ENCODE data around the gene WDR12. TPM values are rescaled to one million over a fixed set of nuclear protein-coding genes. Genes with fewer than 3 reads are reported as not detected.

The WDR12 gene
- total and polyA plus RNA-seq, 7 experiments from 2014 or later = 16.8 to 50.4 (median 18.7) TPM

GRCh38 chr2:202944408-202944807 is 32.9 kb upstream of the WDR12 start:
- Mint-ChIP-seq H3K4me3 (no peak overlapping the region), H3K4me1 (peaks cover 0 to 7% (median 0%) of the 10 kb centered on the region in 7 donors), H3K9me3 (peaks cover 1 to 42% (median 11%) of the 10 kb centered on the region in 11 donors), H3K36me3 (peaks cover 12 to 63% (median 55%) of the 10 kb centered on the region in 5 donors), H3K27me3 (no peaks in the 10 kb centered on the region), H3K27ac (no peak overlapping the region)
- intact Hi-C loops (cut with micrococcal nuclease) = no loop called here
- Histone ChIP-seq H3K27me3 (ENCODE audit: control insufficient read depth in 2 of 2, insufficient read depth in 2 of 2, low read length in 2 of 2) (no peaks in the 10 kb centered on the region), H3K36me3 (ENCODE audit: control insufficient read depth in 2 of 3, insufficient read depth in 3 of 3, low read length in 3 of 3) (peaks cover 7 to 10% (median 9%) of the 10 kb centered on the region in 3 experiments), H3K9me3 (ENCODE audit: control insufficient read depth in 2 of 3, low read length in 3 of 3) (no peaks in the 10 kb centered on the region), H3K4me3 (ENCODE audit: low read length) (no peak overlapping the region), H3K27ac (ENCODE audit: low read depth, low read length) (no peak overlapping the region), H3K4me1 (ENCODE audit: control insufficient read depth in 2 of 2, insufficient read depth in 2 of 2, low read length in 2 of 2) (no peaks in the 10 kb centered on the region)
- POLR2A ChIA-PET = no interaction called here
- DNase-seq (no peak), ATAC-seq (no peak)
- CTCF ChIA-PET = no interaction called here

GRCh38 chr2:202941771-202942170 is 30.3 kb upstream of the WDR12 start:
- H3K4me3 Mint-ChIP-seq = no peak overlapping the region
- H3K36me3 Mint-ChIP-seq = peaks cover 12 to 54% (median 50%) of the 10 kb centered on the region in 5 donors
- H3K27ac Mint-ChIP-seq = no peak overlapping the region
- H3K9me3 Mint-ChIP-seq = peaks cover 0 to 22% (median 8%) of the 10 kb centered on the region in 11 donors
- H3K4me3 ChIP-seq (ENCODE audit: low read length) = no peak overlapping the region
- ATAC-seq = no peak
- no peaks in the 10 kb centered on the region for H3K27me3 ChIP-seq (ENCODE audit: control insufficient read depth in 2 of 2, insufficient read depth in 2 of 2, low read length in 2 of 2)
- ChIA-PET POLR2A (no interaction called here), CTCF (no interaction called here)
- no peak for DNase-seq
- intact Hi-C loops (cut with micrococcal nuclease) = no loop called here
- no peaks in the 10 kb centered on the region for H3K27me3 Mint-ChIP-seq
- peaks cover 0 to 3% (median 0%) of the 10 kb centered on the region in 7 donors for H3K4me1 Mint-ChIP-seq
- peaks cover 7 to 10% (median 9%) of the 10 kb centered on the region in 3 experiments for H3K36me3 ChIP-seq (ENCODE audit: control insufficient read depth in 2 of 3, insufficient read depth in 3 of 3, low read length in 3 of 3)
- H3K4me1 ChIP-seq (ENCODE audit: control insufficient read depth in 2 of 2, insufficient read depth in 2 of 2, low read length in 2 of 2) = no peaks in the 10 kb centered on the region
- H3K9me3 ChIP-seq (ENCODE audit: control insufficient read depth in 2 of 3, low read length in 3 of 3) = no peaks in the 10 kb centered on the region
- H3K27ac ChIP-seq (ENCODE audit: low read depth, low read length) = no peak overlapping the region

GRCh38 chr2:202938960-202939359 is 27.5 kb upstream of the WDR12 start:
- H3K4me1 Mint-ChIP-seq = peaks cover 0 to 4% (median 0%) of the 10 kb centered on the region in 7 donors
- H3K4me3 Mint-ChIP-seq = no peak overlapping the region
- H3K36me3 Mint-ChIP-seq = peaks cover 0 to 42% (median 37%) of the 10 kb centered on the region in 5 donors
- no peaks in the 10 kb centered on the region for H3K27me3 Mint-ChIP-seq
- H3K9me3 Mint-ChIP-seq = peaks cover 0 to 3% (median 0%) of the 10 kb centered on the region in 11 donors
- intact Hi-C loops (cut with micrococcal nuclease) = no loop called here
- ATAC-seq (no peak), DNase-seq (no peak)
- Histone ChIP-seq H3K4me3 (ENCODE audit: low read length) (no peak overlapping the region), H3K9me3 (ENCODE audit: control insufficient read depth in 2 of 3, low read length in 3 of 3) (no peaks in the 10 kb centered on the region), H3K36me3 (ENCODE audit: control insufficient read depth in 2 of 3, insufficient read depth in 3 of 3, low read length in 3 of 3) (peaks cover 0 to 3% (median 0%) of the 10 kb centered on the region in 3 experiments), H3K27ac (ENCODE audit: low read depth, low read length) (no peak overlapping the region), H3K27me3 (ENCODE audit: control insufficient read depth in 2 of 2, insufficient read depth in 2 of 2, low read length in 2 of 2) (no peaks in the 10 kb centered on the region), H3K4me1 (ENCODE audit: control insufficient read depth in 2 of 2, insufficient read depth in 2 of 2, low read length in 2 of 2) (no peaks in the 10 kb centered on the region)
- POLR2A ChIA-PET = no interaction called here
- no peak overlapping the region for H3K27ac Mint-ChIP-seq
- CTCF ChIA-PET = no interaction called here

GRCh38 chr2:202934456-202934855 is 23.0 kb upstream of the WDR12 start:
- CTCF ChIA-PET = no interaction called here
- no peak for ATAC-seq
- Histone ChIP-seq H3K27me3 (ENCODE audit: control insufficient read depth in 2 of 2, insufficient read depth in 2 of 2, low read length in 2 of 2) (no peaks in the 10 kb centered on the region), H3K27ac (ENCODE audit: low read depth, low read length) (no peak overlapping the region), H3K4me1 (ENCODE audit: control insufficient read depth in 2 of 2, insufficient read depth in 2 of 2, low read length in 2 of 2) (no peaks in the 10 kb centered on the region), H3K4me3 (ENCODE audit: low read length) (no peak overlapping the region), H3K9me3 (ENCODE audit: control insufficient read depth in 2 of 3, low read length in 3 of 3) (no peaks in the 10 kb centered on the region), H3K36me3 (ENCODE audit: control insufficient read depth in 2 of 3, insufficient read depth in 3 of 3, low read length in 3 of 3) (peaks cover 0 to 7% (median 0%) of the 10 kb centered on the region in 3 experiments)
- H3K4me1 Mint-ChIP-seq = peaks cover 0 to 17% (median 6%) of the 10 kb centered on the region in 7 donors
- intact Hi-C loops (cut with micrococcal nuclease) = no loop called here
- POLR2A ChIA-PET = interaction anchor here (0.6 kb wide), 1 partner anchor 275 kb away, joined by 7 read pairs; no protein-coding TSS in a partner anchor
- H3K4me3 Mint-ChIP-seq = no peak overlapping the region
- peaks cover 4 to 57% (median 45%) of the 10 kb centered on the region in 5 donors for H3K36me3 Mint-ChIP-seq
- H3K27ac Mint-ChIP-seq = no peak overlapping the region
- peaks cover 0 to 3% (median 0%) of the 10 kb centered on the region in 11 donors for H3K9me3 Mint-ChIP-seq
- DNase-seq = no peak
- H3K27me3 Mint-ChIP-seq = no peaks in the 10 kb centered on the region

- DNase-seq (no peak), ATAC-seq (no peak)
- Mint-ChIP-seq H3K27me3 (no peaks in the 10 kb centered on the region), H3K4me3 (no peak overlapping the region), H3K4me1 (peaks cover 0 to 22% (median 8%) of the 10 kb centered on the region in 7 donors), H3K36me3 (peaks cover 4 to 60% (median 49%) of the 10 kb centered on the region in 5 donors), H3K9me3 (peaks cover 0 to 3% (median 0%) of the 10 kb centered on the region in 11 donors), H3K27ac (no peak overlapping the region)
- Histone ChIP-seq H3K4me3 (ENCODE audit: low read length) (no peak overlapping the region), H3K27me3 (ENCODE audit: control insufficient read depth in 2 of 2, insufficient read depth in 2 of 2, low read length in 2 of 2) (no peaks in the 10 kb centered on the region), H3K9me3 (ENCODE audit: control insufficient read depth in 2 of 3, low read length in 3 of 3) (no peaks in the 10 kb centered on the region), H3K27ac (ENCODE audit: low read depth, low read length) (no peak overlapping the region), H3K4me1 (ENCODE audit: control insufficient read depth in 2 of 2, insufficient read depth in 2 of 2, low read length in 2 of 2) (no peaks in the 10 kb centered on the region), H3K36me3 (ENCODE audit: control insufficient read depth in 2 of 3, insufficient read depth in 3 of 3, low read length in 3 of 3) (peaks cover 0 to 7% (median 0%) of the 10 kb centered on the region in 3 experiments)
- ChIA-PET POLR2A (interaction anchor here (0.6 kb wide), 1 partner anchor 274 kb away, joined by 7 read pairs; no protein-coding TSS in a partner anchor), CTCF (no interaction called here)
- intact Hi-C loops (cut with micrococcal nuclease) = no loop called here
Observed at GRCh38 chr2:202933958-202934357, 22.5 kb upstream of the WDR12 start.

- intact Hi-C loops (cut with micrococcal nuclease) = no loop called here
- ATAC-seq (no peak), DNase-seq (no peak)
- no peaks in the 10 kb centered on the region for H3K9me3 ChIP-seq (ENCODE audit: control insufficient read depth in 2 of 3, low read length in 3 of 3)
- H3K4me3 ChIP-seq (ENCODE audit: low read length) = no peak overlapping the region
- ChIA-PET CTCF (no interaction called here), POLR2A (no interaction called here)
- H3K4me3 Mint-ChIP-seq = no peak overlapping the region
- no peaks in the 10 kb centered on the region for H3K4me1 ChIP-seq (ENCODE audit: control insufficient read depth in 2 of 2, insufficient read depth in 2 of 2, low read length in 2 of 2)
- H3K27ac ChIP-seq (ENCODE audit: low read depth, low read length) = no peak overlapping the region
- no peak overlapping the region for H3K27ac Mint-ChIP-seq
- peaks cover 0 to 7% (median 0%) of the 10 kb centered on the region in 3 experiments for H3K36me3 ChIP-seq (ENCODE audit: control insufficient read depth in 2 of 3, insufficient read depth in 3 of 3, low read length in 3 of 3)
- peaks cover 0 to 2% (median 0%) of the 10 kb centered on the region in 11 donors for H3K9me3 Mint-ChIP-seq
- peaks cover 5 to 61% (median 46%) of the 10 kb centered on the region in 5 donors for H3K36me3 Mint-ChIP-seq
- no peaks in the 10 kb centered on the region for H3K27me3 ChIP-seq (ENCODE audit: control insufficient read depth in 2 of 2, insufficient read depth in 2 of 2, low read length in 2 of 2)
- H3K4me1 Mint-ChIP-seq = peaks cover 0 to 22% (median 8%) of the 10 kb centered on the region in 7 donors
- H3K27me3 Mint-ChIP-seq = no peaks in the 10 kb centered on the region
Observed at GRCh38 chr2:202933139-202933510, 21.7 kb upstream of the WDR12 start.
